CD4-positive, alpha-beta T cell treated with Interleukin-15 for 4 hours (primary cell): ENCODE measurements around the gene JAK3.
A peak's percentile ranks its signal among the peaks of the same experiment; 100 is the strongest.
"Not testable (repeated sequence)": the region's sequence is repeated elsewhere in the genome, so short reads cannot be mapped to it uniquely, and the experiment has no call there.

Experiments
- DNase-seq: peaks from one replicate; pipeline ENCODE4 v3.0.0-alpha.2; 2020; ENCODE audit warnings: low spot score

Gene JAK3

GRCh38 chr19:17803264-17803896, 44.4 kb downstream of the JAK3 start:
- peak; percentile 35 for DNase-seq

DNA sequence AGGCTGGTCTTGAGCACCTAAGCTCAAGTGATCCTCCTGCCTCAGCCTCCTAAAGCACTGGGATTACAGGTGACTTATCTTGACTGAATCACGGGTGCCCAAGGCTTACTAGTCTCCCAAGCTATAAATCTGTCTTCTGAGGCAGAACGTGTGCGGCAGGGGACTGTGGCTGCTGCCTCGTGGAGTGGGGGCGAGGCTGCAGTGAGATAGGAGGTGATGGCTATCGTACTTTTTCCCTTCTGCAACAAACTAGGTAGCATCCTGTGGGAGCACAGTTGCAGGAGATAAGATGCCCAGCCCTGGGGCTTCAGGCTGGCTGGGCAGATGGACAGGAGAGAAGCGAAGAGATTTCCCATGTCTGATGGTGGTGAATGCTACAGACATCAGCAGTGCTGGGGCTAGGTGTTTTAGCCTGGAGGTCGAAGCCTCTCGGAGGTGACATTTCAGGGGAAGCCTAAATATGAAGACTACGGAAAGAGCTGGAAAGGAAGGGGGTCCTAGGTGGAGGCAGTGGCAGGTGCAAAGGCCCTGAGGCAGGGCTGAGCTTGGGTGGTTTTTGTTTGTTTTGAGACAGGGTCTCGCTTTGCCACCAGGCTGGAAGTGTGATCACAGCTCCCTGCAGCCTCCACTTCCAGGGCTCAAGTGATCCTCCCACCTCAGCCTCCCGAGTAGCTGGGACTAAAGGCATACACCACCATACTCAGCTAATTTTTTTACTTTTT, 45.5 kb downstream of the JAK3 start:
- DNase-seq, result no peak

- not testable (repeated sequence) for DNase-seq
These were observed 49.2 kb downstream of the JAK3 start for GRCh38 chr19:17798599-17798998.

GRCh38 chr19:17797424-17798201, 50.2 kb downstream of the JAK3 start:
- DNase-seq, result no peak

- no peak for DNase-seq
These were observed 50.9 kb downstream of the JAK3 start for GRCh38 chr19:17796838-17797423.

- DNase-seq, result no peak
These were observed 51.6 kb downstream of the JAK3 start for GRCh38 chr19:17796013-17796837.

DNA sequence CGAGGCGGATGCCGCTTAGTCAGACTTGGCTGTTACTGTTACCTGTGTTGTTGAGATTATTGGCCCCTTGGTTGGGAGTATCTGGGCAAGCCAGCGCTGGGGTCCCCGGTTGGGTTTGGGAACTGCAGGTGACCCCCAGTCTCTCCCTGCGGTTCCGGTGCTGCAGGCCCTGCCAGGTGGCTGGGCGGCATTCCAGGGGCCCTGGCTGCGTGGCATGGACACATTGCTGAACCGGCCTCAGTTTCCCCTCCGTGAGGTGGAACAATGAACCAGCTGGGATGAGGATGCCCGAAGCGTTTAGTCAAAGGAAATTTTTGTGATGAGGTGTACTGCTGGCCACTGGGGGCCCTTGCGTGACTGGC, 52.3 kb downstream of the JAK3 start:
- DNase-seq, result no peak

GRCh38 chr19:17794731-17795494, 52.9 kb downstream of the JAK3 start, which contains the start of gene B3GNT3:
Gene B3GNT3, plus strand, starts transcription at chr19:17795138. Its CDS starts 12,670 bp downstream, at chr19:17807808.
- DNase-seq, result no peak

DNA sequence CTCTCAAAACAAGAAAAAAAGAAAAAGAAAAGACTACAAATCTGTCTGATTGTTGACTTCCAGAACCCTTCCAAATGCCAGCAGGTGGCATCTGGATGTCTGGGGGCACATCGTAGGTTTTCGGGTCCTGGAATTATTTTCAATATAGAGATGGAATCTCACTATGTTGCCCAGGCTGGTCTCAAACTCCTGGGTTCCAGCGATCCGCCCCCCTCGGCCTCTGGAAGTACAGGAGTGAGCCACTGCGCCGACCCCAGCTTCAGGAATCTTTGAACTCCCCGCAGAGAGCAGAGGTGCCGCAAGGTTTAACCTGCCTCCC, 53.4 kb downstream of the JAK3 start:
- DNase-seq, result no peak

DNA sequence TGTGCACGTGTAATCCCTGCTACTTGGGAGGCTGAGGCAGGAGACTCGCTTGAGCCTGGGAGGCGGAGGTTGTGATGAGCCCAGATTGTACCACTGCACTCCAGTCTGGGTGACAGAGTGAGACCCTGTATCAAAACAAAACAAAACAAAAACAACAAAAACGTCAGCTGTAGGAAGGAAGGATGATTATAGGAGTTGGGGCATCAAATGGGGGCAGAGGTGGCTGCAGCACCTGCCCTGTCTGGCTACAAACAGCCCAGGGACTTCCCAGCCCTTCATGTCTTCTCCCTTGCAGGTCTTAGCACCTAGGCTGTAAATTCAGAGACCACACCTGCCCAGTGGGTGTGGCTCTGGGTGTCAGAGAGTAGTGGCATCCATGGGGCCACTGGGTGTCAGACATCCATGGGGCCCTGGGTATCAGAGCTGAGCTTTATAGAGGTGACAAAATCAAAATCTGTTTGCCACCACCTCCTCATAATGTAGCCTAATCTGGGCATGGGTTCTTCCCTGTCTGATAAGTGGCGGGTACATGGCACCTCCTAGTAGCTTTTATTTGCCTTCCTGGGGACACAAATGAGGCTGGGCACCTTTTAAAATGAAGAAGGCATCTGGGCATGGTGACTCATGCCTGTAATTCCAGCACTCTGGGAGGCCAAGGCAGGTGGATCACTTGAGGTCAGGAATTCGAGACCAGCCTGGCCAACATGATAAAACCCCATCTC, 57.6 kb downstream of the JAK3 start:
- DNase-seq, result no peak

DNA sequence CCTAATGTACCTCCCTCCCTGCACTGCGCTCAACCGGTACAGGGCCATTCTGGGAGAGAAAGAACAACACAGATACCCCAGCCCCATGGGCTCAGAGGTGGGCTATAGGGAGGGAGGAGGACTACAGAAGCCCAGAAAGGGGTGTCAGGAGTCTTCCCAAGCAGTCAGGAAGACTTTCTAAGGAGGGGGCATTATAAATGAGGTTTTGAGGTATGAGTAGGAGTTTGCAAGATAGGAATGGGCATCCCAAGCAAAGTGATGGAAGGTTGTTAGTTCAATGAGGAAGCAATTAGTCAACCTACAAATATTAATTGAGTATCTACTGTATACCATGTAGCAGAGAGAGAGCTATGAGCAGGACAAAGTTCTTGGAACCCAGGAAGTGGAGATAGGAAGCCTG, 59.1 kb downstream of the JAK3 start:
- DNase-seq, result no peak

GRCh38 chr19:17787274-17787913, 60.4 kb downstream of the JAK3 start:
- DNase-seq, result no peak

- DNase-seq, result peak; percentile 67
These were observed 63.4 kb downstream of the JAK3 start for GRCh38 chr19:17784201-17785008.

GRCh38 chr19:17783721-17784120, 64.1 kb downstream of the JAK3 start:
- not testable (repeated sequence) for DNase-seq

DNA sequence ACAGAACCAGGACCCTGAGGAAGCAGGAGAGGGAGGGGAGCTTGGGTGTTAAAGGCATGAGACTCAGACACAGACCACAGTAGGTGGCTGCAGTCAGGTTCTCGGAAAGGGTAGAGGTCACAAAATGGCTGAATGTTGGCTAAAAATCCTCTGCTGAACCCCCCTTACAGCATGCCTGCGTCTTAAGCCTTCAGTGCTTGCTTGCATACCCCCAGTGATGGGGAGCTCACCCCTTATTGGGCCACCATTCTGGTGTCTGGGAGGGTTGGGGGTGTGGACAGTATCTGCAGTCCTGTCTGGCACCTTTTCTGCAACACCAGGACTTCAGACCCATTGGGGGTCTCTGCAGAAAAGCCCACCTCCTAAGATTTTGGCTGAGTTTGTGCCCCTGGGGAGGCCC, 67.0 kb downstream of the JAK3 start:
- no peak for DNase-seq

DNA sequence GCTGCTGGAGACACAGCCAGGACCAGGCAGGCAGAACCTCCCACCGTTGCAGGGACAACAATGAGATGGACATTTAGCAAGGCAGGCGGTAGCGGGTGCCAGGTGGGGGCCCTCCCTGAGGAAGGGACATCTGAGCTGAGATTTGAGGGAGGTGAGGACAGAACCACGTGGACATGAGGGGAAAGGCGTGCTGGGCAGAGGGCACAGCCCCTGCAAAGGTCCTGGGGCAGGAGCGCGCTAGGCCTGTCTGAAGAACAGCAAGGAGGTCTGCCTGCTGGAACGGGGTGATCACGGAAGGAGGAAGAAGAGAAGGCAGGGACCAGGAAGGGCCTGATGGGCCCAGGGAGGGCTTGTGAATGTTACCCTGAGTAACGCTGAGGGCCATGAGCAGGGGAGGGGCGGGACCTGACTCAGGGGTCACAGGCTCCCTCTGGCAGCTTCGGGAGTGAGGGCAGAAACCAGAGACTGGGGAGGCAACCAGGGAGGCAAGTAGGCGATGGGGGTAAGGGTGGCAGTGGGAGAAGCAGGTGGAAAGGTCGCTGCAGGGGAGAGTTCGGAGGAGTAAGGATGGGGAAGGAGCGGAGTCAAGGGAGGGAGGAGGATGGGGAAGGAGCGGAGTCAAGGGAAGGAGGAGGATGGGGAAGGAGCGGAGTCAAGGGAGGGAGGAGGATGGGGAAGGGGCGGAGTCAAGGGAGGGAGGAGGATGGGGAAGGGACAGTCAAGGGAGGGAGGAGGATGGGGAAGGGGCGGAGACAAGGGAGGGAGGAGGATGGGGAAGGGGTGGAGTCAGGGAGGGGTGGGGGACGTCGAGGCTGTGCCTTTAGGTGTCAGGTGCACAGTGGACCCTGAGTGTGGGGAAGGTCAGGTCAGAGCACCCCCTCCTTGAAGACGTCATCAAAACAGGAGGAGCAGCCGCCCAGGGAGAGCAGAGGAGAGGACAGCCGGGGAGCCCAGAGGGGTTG, 68.5 kb downstream of the JAK3 start:
- no peak for DNase-seq

DNA sequence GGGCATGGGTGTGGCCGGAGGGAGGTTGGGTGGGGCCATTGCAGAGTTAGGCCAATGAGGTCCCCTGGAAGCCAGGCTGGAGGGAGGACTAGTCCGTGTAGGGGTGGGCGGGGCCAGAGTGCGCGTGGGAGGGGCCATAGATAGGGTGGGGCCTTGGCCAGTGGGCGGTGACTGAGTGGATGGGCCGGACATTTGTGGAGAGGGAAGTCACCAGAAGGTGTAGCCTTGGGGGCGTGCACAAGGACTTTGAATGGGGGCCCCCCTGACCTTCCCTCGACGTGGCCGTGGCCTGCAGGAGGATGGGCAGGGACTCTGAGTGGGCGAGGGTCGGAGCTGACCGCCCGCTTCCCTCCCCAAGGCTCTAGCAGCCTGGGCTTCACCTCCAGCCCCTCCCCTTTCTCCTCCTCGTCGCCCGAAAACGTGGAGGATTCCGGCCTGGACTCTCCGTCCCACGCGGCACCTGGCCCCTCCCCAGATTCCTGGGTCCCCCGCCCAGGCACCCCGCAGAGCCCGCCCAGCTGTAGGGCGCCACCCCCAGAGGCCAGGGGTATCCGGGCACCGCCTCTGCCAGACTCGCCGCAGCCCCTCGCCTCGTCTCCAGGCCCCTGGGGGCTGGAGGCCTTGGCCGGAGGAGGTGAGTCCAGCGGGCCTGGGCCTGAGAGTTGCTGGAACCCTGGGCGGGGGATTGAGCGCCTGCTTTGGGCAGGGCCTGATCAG, 69.4 kb downstream of the JAK3 start:
- DNase-seq, result no peak
